Activated CD4-positive, alpha-beta T cell treated with anti-CD3 and anti-CD28 coated beads, Interleukin-2, amount 50 U/mL, for 1 hour (primary cell): ENCODE data around the gene RABEPK.
A peak's percentile ranks its signal among the peaks of the same experiment; 100 is the strongest.
"Not testable (repeated sequence)": the region's sequence is repeated elsewhere in the genome, so short reads cannot be mapped to it uniquely, and the experiment has no call there.

Experiments
- DNase-seq: peaks from one replicate; pipeline ENCODE4 v3.0.0-alpha.2; 2020

Gene RABEPK, protein sequence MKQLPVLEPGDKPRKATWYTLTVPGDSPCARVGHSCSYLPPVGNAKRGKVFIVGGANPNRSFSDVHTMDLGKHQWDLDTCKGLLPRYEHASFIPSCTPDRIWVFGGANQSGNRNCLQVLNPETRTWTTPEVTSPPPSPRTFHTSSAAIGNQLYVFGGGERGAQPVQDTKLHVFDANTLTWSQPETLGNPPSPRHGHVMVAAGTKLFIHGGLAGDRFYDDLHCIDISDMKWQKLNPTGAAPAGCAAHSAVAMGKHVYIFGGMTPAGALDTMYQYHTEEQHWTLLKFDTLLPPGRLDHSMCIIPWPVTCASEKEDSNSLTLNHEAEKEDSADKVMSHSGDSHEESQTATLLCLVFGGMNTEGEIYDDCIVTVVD

DNA sequence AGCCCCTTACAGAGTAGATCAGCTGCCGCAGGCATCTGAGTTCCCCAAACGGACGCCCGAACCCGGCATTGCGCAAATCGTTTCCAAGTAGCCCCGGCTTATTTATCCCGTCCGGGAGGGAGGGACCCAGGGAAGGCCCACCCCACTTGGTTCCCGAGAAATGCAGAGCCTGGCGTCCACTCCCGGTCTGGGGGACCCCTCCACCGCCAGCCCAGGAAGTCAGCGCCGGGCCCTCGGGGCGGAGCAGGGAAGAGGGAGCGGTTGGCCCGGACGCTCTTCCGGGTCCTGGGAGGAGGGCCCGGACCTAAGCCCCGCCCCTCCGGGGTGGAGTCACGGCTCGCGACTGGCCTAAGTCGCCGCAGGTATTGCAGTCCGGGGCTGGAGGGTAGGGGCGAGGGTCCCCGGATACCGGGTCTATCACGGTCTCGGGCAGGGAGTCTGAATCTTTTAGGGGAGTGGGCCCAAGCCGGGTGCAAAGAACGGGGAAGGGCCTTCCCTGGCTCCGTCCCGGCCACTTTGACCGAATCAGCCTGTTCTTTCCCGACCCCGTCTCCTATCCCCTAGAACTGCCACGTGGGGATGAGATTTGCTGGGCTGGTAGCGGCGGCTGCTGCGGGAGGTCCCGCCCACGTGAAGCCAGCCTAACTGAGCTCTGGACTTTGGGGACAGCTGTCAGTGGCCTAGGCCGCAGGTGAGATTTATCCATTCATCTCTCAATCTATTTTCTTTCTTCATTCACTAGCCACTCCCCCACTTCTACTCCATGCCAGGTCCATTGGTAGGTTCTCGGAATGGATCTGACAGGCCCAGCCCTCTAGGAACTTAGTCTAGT is at the start of gene RABEPK:
RABEPK (plus strand) TSS at position 327 of the 832 bp plus-strand sequence. CDS start 2,472 bp downstream, outside the sequence.
- peak; percentile 86 for DNase-seq

DNA sequence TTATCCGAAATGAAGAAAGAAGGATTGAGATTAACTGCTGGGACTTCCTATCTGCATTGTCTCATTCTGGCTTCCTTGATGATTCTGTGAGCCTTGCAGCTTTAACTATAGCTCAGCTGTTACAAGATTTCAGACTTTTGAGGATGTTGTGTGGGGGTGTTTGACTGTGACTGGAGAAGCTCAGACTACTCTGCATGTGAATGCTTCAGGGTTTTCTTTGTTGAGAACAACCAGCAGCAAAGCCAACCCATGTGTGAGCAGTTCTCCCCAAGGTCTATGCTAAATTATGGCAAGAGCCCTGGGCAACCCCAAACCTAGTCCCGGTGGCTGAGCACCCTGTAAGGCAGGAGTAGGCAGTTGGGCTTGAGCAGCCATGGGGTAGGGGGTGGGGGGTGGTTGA is 48.6 kb upstream of the RABEPK start:
- no peak for DNase-seq

DNA sequence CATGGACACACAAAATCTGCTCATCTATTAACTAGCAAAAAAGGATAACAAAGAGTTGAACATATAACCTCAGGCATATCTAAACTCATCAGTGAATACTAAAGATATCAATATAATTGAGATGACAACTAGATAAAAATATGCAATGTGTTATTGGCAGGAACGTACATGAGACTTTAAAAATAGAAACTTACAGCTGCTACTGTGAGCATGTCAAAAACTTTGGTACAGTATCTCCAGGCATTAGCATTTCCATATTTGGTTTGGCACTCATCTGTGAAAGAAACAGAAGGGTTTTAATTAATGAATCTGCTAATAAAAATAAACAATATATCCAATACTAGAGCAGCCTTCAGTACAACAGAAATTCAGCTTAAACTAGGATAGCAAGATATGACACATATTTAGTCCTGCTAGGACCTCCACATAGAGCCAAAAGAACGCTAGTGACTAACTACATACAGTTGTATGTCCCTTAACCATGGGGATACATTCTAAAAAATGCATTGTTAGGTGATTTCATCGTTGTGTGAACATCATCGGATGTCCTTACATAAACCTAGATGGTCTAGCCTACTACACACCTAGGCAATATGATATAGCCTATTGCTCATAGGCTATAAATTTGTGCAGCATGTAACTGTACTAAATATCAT is 46.5 kb upstream of the RABEPK start:
- DNase-seq = no peak

DNA sequence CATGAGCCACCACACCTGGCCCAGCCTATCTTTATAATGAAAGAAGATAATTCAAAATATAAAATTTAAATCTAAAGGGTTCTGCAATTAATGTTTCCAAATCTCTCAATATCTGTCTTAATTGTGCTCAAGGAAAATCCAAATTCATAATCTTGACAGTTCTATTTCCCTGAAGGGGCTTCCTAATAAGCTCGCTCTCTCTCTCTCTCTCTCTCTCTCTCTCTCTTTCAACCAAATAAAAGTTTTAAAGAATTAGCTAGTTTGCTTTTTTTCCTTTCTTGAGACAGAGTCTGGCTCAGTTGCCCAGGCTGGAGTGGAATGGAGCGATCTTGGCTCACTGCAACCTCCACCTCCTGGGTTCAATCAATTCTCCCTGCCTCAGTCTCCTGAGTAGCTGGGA is 43.8 kb upstream of the RABEPK start:
- DNase-seq = no peak

DNA sequence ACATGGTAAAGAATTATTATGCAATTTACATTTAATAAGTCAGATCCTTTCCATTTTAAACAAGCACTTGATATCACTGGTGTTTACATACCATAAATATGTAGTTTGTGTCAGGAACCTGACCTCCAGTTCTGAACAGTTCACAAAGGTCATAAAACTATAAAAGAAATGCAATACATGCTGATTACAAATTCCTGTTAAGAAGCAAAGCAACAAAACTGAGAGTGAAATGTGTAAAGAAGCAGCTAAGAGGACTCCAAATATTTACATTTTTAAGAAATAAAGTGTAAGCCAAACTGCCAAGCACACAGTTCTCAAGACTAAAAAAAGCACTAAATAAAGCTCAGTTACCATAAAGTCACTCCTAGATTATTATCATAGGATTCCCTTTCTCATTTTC is 39.6 kb upstream of the RABEPK start:
- no peak for DNase-seq

DNA sequence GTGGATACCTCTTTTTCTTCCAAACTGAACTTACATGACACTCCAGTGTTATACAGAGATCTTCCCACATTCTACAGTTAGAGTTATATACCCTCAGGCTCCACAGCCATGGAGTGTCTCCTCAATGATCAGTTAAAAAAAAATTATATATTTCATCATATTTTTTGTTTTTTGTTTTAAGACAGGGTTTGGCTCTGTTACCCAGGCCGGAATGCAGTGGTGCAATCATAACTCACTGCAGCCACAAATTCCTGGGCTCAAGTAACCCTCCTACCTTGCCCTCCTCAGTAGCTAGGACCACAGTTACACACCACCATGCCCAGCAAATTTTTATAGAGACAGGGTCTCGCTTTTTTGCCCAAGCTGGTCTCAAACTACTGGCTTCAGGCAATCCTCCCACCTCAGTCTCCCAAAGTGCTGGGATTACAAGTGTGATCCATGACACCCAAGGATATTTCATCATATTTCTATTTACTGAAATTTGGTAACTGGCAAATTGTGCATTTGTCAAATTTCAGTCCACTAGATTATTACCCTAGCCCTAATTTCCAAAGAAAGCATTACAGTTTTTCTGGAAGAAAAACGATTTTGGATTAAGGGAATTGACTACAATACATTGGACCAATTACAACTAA is 38.9 kb upstream of the RABEPK start:
- no peak for DNase-seq

DNA sequence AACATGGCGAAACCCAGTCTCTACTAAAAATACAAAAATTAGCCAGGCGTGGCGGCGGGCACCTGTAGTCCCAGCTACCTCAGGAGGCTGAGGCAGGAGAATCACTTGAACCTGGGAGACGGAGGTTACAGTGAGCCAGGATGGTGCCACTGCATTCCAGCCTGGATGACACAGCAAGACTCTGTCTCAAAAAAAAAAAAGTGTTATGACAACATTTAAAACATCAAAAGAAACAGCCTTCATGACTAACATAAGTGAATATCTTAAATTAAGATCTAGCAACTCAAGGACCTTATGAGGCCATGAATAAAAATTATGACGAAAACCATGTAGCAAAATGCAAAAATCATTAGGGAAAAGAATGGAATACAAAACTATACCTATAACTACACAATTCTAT is 37.5 kb upstream of the RABEPK start:
- not testable (repeated sequence) for DNase-seq

DNA sequence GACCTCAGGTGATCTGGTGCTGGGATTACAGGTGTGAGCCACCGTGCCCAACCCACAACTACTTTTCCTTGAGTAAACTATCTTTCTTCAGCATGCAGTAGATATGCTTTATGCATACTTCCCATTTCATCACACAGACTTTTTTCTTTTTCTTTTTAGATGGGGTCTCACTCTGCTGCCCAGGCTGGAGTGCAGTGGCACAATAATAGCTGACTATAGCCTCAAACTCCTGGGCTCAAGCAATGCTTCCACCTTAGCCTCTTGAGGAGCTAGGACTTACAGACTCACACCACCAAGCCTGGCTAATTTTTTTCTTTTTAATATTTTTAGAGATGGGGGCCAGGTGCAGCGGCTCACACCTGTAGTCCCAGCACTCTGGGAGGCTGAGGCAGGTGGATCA is 33.6 kb upstream of the RABEPK start:
- no peak for DNase-seq

DNA sequence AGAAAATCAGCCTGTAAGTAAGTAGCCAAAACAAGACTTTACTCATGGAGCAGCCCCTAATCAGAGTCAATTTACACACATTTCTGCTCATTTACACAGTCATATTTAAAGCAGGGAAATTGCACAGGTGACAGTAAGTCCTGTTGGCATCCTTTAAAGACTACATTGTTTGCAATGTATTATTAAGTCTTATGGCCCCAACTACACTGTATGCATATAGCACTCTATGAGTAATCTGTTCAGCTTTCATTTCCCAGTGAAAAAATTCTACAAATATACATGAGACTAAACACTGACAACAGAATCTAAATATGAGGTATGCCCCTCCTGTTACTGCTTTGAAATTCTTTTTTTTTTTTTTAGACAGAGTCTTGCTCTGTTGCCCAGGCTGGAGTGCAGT is 30.4 kb upstream of the RABEPK start:
- no peak for DNase-seq

DNA sequence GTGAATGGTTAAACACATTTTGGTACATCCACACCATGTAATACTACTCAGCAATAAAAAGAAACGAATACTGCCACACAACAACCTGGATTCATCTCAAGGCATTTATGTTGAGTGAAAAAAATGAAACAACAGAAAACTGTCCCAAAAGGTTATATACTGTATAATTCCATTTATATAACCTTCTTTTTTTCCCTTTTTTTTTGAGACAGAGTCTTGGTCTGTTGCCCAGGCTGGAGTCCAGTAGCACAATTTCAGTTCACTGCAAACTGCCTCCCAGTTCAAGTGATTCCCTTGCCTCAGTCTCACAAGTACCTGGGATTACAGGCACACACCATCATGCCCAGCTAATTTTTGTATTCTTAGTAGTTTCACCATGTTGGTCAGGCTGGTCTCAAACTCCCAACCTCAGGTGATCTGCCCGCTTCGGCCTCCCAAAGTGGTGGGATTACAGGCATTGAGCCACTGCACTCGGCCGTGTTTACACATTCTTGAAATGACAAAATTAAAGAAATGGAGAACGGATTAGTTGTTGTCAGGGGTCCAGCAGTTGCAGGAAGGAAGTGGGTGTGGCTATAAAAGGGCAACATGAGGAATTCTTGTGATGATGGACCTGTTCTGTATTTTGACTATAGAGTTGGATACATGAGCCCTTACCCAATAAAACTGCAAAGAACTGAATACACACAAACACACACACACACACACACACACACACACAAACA is 28.1 kb upstream of the RABEPK start:
- no peak for DNase-seq

DNA sequence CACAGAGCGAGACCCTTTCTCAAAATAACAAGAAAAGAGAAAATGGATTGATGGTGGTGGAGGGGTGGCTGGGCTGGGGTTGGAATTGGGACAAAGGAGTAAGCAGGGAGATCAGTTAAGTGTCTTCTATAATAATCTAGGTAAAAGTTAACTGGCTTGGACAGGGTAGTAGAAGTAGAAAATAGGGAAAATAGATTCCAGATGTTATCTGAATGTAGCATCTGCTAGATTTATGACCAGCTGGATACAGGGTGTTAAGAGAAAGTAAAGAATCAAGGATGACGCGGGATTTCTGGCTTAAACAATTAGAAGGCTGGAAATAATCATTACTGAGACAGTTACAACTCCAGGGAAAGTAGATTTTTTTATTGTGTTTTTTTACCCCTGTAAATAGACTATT is 23.7 kb upstream of the RABEPK start:
- no peak for DNase-seq

DNA sequence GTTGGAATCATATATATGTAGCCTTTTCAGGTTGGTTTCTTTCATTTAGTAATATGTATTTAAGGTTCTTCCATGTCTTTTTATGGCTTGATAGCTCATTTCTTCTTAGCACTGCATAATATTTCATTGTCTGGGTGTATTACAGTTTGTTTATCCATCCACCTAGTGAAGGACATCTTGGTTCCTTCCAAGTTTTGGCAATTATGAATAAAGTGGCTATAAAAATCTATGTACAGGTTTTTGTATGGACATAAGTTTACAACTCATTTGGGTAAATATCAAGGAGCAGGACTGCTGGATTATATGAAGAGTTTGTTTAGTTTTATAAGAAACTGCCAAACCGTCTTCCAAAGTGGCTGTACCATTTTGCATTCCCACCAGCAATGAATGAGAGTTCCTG is 22.5 kb upstream of the RABEPK start:
- no peak for DNase-seq

DNA sequence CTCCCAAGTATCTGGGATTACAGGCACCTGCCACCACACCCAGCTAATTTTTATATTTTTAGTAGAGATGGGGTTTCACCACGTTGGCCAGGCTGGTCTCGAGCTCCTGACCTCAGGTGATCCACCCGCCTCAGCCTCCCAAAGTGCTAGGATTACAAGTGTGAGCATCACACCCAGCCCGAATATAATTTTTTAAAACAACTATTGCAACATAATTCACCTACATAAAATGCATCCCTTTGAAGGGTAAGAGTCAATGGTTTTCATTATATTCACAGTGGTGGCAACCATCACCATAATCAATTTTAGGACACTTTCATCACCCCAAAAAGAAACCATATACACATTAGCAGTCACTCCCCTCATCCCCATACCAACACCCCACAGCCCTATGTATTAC is 20.6 kb upstream of the RABEPK start:
- not testable (repeated sequence) for DNase-seq

DNA sequence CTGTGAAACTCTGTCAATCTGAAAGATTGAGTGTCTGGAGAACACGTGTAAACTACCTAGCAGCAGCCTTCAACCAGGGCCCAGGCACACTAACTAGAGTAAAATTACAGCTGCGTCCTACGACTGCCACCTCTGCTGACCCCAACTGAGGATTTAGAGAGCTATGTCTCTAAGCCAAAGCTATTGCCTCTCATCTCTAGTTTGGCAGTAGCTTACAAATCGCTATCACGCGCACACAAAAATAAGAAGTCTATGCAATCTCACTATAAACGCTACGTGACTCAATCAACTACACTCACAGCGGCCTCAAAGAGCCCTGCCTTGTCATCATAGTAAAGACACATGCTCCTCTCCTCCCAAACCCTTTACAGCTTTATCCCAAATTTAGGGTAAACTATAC is 19.5 kb upstream of the RABEPK start:
- no peak for DNase-seq

DNA sequence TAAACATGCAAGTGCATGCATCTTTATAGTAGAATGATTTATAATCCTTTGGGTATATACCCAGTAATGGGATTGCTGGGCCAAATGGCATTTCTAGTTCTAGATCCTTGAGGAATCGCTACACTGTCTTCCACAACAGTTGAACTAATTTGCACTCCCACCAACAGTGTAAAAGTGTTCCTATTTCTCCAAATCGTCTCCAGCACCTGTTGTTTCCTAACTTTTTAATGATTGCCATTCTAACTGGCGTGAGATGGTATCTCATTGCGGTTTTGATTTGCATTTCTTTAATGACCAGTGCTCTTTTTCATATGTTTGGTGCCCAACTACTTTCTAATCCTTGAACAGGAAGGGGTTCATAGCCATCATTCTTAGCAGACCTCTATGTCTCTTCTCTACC is 18.6 kb upstream of the RABEPK start:
- not testable (repeated sequence) for DNase-seq

DNA sequence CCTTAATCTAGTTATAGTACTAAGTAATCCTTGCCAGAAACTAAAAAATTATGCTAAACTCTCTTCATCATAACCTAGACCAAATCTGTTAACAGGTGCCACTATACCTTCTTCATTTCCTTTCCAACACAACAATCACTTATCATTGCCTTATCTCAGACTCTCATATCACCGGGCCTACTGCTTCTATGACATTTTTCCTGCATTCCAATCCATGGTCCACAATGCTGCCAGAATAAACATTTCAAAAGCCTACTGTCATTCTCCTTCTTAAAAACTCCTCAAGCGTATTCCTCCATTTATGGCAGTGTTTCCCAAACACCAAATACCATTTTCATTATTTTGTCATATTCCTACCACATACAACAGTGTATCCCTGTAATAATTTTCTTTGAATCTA is 17.3 kb upstream of the RABEPK start:
- no peak for DNase-seq

DNA sequence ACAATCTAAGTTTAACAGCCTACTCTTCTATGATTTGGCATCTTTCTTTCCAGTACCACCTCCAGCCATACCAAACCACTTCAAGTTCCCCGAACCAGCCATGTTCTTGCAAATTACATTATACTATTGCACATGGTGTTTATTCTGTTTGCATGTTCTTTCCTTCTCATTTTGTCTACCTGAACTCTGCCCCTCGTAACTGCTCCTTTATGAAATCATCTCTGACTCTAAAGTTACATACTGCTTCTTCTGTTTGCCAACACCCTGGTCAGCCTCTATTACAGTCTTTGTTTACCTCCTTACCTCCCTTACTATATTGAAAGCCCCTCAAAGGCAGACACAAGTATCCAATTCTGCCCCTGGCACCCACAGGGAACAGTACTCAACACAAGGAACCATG is 16.8 kb upstream of the RABEPK start:
- DNase-seq = no peak

DNA sequence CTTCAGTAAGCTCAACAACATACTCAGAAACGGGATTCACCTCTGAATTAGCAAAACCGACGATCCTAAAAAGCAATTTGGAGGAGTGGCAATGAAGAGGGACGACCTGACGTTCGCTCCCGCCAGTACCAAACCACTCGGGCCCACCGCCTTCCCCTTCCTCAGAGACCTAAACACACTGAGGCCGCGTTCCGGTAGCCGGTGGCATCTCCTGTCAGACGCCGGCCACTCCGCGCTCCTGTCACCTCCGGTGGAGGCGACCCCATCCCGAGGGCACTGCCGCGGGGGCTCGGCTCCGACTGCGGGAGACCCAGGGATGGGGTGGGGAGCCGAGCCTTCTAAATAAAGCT is 11.4 kb upstream of the RABEPK start:
- DNase-seq = no peak

DNA sequence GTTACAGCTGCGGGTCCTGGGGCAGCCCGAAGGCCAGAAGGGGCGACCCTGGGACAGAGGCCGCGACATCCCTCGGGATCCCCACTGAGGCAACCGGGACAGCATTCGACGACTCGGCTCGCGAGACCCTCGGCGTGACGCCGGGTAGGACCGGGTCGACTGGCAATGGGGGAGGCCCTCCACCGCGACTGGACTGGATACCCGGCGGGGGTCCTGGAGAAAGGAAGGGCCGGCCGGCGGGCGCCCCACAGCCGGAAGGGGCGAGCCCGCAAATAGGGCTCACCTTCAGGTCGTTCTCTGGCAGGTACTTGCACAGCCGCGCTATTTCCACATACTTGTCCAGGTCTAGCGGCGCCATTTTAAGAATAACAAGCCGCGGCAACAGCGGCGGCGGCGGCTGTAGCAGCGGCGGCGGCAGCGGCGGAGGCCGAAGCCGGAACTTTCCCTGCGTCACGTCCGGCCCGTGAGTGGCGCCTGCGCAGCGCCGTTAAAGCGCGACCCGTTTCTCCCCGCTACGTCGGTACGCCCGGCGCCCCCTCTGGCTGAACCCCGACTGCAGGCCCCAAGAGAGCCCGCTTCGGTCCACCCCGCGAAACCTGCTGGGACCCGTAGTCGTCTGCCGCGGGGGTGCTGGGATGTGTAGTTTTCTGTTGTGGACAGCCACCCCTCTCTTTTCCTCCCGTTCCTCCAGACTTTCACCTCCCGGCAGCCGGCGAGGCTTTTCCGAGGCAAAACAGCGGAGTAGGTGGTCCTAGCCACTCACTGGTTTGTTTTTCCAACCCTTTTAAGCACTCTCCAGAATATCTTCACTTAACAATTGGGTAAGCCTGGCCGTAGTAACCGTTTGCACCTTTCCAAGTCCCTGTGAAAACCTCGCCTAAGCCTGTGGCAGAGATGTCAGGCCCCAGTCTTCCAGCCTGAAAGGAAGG is 10.7 kb upstream of the RABEPK start, which contains the start of gene PPP6C:
PPP6C (minus strand) TSS at position 443 of the 929 bp plus-strand sequence; CDS start at position 358, 85 bp downstream.
- peak; percentile 98 for DNase-seq

DNA sequence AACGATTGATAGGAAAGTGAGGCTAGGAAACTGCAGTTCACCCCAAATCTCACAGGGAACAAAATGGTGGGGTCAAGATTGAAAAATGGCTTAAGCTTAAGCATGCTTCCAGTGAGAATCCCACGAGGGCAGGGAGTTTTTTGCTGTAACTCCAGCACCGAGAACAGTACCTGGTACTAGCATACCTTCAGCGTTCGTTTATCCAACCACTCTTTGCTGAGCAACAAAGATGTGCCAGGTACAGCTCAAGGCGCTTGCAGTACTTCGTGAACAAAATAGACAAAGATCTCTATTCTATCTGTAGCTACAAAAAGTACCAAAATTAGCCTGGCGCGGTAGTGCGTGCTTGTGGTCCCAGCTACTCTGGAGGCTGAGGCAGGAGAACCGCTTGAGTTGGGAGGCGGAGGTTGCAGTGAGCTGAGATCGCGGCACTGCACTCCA is 10.0 kb upstream of the RABEPK start:
- DNase-seq = no peak

DNA sequence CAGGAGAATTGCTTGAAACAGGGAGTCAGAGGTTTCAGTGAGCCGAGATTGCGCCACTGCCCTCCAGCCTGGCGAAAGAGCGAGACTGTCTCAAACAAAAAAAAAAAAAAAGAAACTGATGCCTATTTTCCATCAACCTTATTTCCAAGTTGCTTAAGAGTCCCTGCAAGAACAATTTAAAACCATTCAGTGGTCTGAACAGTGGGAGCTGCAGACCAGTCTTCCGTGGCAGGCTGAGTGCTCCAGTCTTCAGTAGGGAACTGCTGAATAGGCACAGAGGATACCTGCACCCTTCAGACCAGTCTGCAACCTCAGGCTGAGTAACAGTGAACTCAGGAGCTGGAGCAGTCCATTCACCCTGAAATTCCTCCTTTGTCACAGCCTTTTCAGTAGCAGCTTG is 5.9 kb upstream of the RABEPK start:
- DNase-seq = not testable (repeated sequence)
